T-helper 9 cell (primary cell): ENCODE data around the gene VPS37C.

Experiments
- DNase-seq: peaks from one replicate; pipeline ENCODE4 v3.0.0-alpha.2; 2020

The VPS37C gene

GRCh38 chr11:61131586-61131985, 29.6 kb downstream of the VPS37C start:
- DNase-seq = no peak

- DNase-seq = no peak
Observed at GRCh38 chr11:61131186-61131585, 30.0 kb downstream of the VPS37C start.

GRCh38 chr11:61129639-61130523, 31.3 kb downstream of the VPS37C start:
- DNase-seq = peak; percentile 86

GRCh38 chr11:61128947-61129638, 32.1 kb downstream of the VPS37C start:
- DNase-seq = no peak

- no peak for DNase-seq
Observed at GRCh38 chr11:61127991-61128390, 33.2 kb downstream of the VPS37C start.

GRCh38 chr11:61126256-61126655, 35.0 kb downstream of the VPS37C start:
- DNase-seq = no peak

- DNase-seq = no peak
Observed at GRCh38 chr11:61125310-61125684, 35.9 kb downstream of the VPS37C start.

- DNase-seq = no peak
Observed at GRCh38 chr11:61124574-61125309, 36.5 kb downstream of the VPS37C start.

GRCh38 chr11:61123775-61124571, 37.3 kb downstream of the VPS37C start:
- DNase-seq = no peak

- no peak for DNase-seq
Observed at GRCh38 chr11:61122761-61123160, 38.5 kb downstream of the VPS37C start.

GRCh38 chr11:61121917-61122316, 39.3 kb downstream of the VPS37C start:
- DNase-seq = no peak

- no peak for DNase-seq
Observed at GRCh38 chr11:61121192-61121831, 39.9 kb downstream of the VPS37C start.

GRCh38 chr11:61120706-61121191, 40.5 kb downstream of the VPS37C start:
- no peak for DNase-seq

- DNase-seq = no peak
Observed at GRCh38 chr11:61120099-61120705, 41.0 kb downstream of the VPS37C start.

GRCh38 chr11:61119571-61119970, 41.7 kb downstream of the VPS37C start:
- DNase-seq = no peak

GRCh38 chr11:61119055-61119454, 42.2 kb downstream of the VPS37C start:
- no peak for DNase-seq

- DNase-seq = no peak
Observed at GRCh38 chr11:61118406-61118805, 42.8 kb downstream of the VPS37C start.

GRCh38 chr11:61118004-61118403, 43.2 kb downstream of the VPS37C start:
- DNase-seq = no peak

- DNase-seq = no peak
Observed at GRCh38 chr11:61117168-61117520, 44.1 kb downstream of the VPS37C start.

- no peak for DNase-seq
Observed at GRCh38 chr11:61116426-61117167, 44.6 kb downstream of the VPS37C start.
